Stimulated activated CD4-positive, alpha-beta T cell treated with anti-CD3 and anti-CD28 coated beads, TNF-alpha, amount 100 ng/mL, for 24 hours (primary cell): ENCODE measurements around the gene ADCY7.
A peak's percentile ranks its signal among the peaks of the same experiment; 100 is the strongest.
"Not testable (repeated sequence)": the region's sequence is repeated elsewhere in the genome, so short reads cannot be mapped to it uniquely, and the experiment has no call there.

Experiments
- DNase-seq, 3 experiments: peaks; one replicate each; pipeline ENCODE4 v3.0.0-alpha.2; 2020; ENCODE audit warnings: low read depth in 3 of 3

ADCY7 gene

GRCh38 chr16:50266337-50267091 is at the start of gene ADCY7:
Gene ADCY7 (plus strand): TSS chr16:50266551. CDS start chr16:50288180, 21,629 bp downstream.
- DNase-seq, result peak; percentile 69 to 88 (median 72)

DNA sequence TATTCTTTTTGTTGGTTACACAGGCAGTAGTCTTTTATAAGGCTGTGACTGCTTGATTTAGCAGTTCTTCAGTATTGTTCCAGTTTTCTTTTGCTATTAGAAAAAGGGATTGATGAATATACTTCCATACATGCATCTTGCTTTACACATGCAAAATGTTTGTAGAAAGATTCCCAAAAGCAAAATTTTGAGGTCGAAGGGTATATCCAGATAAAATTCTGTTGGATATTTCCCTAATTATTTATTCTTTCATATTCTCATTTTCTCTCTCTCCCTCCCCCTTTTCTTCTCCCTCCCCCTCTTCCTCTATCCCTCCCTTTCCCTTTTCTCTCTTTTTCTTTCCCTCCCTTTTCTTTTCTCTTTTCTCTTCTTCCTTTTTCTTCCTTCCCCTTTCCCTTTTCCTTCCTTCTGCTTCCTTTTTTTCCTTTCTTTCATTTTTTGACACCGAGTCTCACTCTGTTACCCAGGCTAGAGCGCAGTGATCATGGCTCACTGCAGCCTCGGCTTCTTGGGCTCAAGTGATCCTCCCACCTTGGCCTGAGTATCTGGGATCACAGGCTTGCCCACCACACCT is 46.9 kb upstream of the ADCY7 start:
- no peak for DNase-seq

DNA sequence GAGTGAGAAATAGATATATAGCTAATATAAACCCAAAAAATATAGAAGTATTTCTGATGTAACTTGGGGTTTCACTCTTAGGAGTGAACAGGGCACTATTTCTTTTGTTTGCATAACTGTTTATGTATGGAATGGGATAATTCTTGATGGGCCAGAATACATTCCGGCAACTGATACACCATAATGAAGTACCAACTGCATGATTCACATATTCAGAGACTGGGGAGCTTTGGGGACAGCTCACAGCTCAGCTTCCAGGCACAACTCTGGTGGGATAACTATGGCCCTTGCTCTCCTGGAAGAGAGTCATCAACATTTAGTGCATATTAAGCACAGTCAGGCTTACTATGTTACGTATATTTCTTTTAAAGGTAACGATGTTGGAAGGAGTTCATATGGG is 42.1 kb upstream of the ADCY7 start:
- no peak for DNase-seq

DNA sequence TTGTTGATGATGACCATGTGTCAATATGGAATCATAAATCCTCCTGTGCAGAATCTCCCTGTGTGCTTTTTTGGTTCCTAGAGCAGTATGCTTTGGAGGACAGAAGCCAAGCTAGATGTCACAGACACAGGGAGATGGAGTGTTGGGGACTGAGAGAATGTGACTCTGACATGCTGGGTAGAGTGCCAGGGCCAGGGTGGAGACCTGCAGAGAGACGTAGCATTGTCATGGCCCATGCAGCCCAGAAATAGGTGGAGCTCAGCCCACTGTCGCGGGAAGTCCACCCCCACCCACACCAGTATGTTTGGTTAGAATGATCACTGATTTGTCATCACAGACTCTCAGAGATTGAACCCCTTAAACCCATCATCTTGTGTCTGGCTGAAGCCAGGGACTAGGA is 39.2 kb upstream of the ADCY7 start:
- no peak for DNase-seq

- DNase-seq, result no peak
These were observed 38.7 kb upstream of the ADCY7 start for GRCh38 chr16:50227665-50228064.

DNA sequence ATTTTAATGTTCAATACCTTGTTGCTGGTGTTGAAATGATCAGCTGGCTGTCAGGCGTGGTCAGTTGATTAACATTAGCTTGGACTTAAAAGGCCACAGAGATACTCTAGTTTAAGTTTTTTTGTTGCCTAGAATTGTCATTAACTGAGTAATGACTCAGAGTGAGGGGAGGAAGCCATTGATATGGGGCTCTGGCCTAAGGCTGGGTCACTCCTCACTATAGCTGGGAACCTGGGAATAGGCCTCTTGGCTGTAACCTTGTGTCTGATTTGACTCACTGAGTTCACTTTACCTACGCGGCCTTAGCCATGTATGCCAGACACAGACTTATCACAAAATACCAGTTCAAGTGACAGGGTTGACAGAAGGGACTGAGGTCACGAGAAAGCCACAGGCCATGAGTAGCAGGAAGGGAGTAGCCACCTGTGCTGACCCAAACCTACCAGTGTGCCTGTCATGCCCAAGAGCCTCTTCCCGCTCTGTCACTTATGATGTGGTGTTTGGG is 37.9 kb upstream of the ADCY7 start:
- no peak for DNase-seq

DNA sequence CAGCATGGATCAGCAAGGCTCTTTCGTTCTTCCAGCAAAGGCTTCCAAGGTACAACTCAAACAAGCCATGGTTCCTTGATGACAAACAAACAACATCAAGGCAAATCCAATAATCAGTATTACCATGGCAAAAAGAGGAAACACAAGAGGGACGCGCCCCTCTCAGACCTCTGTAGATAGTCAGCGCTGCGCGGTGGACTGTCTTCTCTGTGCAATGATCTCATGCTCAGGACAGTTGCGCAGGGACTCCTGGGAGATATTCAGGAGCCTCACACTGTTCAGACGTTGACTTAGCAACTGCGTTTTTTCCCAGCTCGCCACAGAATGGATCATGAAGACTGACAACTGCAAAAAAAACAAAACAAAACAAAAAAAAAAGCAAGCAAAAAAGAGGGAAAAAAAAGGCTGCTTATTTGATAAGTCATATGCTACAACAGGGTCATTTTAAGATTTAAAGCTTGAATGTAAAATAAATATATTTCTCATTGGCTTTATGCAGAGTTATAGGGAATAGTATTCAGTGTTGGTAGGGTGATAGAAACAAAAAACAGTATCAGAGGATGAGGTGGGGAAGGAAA is 37.1 kb upstream of the ADCY7 start:
- DNase-seq, result no peak

GRCh38 chr16:50234771-50235556 is 31.4 kb upstream of the ADCY7 start:
- DNase-seq, result no peak

DNA sequence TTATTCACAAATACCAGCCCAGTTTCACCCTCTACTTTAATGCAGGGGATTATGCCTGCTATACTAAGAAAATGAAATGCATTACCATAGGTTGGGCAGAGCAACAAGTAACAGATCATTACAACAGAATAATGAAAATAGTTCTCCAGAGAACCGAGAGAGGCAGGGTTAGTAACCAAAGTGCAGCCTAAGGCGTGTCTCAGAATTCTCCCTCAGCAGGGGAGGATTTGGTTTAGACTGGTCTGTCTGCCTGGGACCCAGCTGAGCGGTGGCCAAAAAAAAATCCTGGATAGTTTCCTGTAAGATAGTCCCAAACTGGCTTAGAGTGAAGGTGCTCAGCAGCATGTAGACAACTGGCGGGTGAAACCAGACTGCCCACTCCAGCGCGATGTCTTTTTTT is 30.8 kb upstream of the ADCY7 start:
- no peak for DNase-seq

DNA sequence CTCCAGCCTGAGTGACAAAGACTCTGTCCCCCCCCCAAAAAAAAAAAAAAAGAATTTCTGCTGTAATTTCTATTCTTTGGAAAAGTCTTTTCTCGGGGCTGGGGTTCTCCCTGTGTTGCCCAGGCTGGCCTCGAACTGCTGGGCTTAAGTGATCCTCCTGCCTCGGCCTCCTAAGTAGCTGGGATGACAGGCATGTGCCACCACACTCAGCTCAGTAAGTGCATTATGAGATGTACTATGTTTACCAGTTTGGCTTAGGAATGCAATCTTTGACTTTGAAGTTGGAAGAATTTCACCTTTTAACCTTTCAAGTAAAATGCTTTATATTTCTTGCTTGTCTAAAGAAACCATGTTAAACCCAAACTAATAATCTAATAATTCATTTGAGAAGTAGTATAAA is 28.0 kb upstream of the ADCY7 start:
- DNase-seq, result no peak

- DNase-seq, result no peak
These were observed 27.5 kb upstream of the ADCY7 start for GRCh38 chr16:50238868-50239301.

GRCh38 chr16:50243024-50243423 is 23.3 kb upstream of the ADCY7 start:
- DNase-seq, result not testable (repeated sequence)

GRCh38 chr16:50244140-50244503 is 22.2 kb upstream of the ADCY7 start:
- no peak for DNase-seq

GRCh38 chr16:50244504-50245416 is 21.6 kb upstream of the ADCY7 start:
- DNase-seq, result no peak

DNA sequence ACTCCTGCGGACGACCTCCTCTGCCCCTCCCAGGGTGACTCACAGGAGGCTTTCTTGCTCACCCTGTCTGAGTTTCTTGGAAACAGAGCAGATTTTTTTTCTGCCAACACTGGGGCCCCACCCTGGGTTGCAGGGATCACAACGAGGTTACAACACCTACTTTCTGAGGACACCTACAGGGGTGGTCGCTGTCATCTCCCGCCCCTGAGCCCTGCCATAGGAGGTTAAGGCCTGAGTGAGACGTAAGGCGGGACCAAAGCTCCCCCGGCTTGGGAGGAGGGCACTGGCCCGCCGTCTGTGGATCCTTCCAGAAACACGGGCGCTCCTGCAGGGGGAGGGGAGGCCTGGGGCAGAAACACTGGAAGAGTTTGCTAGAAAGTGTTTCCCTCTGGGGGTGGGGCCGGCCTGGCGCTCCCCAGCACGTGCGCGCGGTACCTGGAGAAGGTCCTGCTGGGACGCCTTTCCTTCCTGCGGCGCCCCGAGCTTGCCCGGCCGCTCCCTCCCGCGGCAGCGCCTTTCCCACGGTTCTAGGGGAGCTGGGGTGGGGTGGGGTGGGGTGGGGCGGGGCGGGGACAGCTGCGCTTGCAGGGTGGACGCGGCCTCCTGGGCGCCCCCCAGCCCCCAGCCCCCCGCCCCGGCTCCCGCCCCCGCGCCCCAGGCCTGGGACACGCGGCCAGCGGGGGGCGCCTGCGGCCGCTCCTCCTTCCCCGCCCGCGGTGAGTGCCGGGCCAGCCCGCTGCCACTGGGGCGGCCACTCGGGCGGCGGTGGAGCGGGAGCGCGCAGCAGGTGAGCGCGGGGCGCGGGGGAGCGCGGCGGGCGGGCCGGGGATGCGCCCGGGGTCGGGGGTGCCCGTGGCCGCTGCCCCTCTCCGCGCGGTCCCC is 20.7 kb upstream of the ADCY7 start:
- DNase-seq, result peak in 2 of 3 experiments; percentile 43 to 62

GRCh38 chr16:50246299-50247122 is 19.8 kb upstream of the ADCY7 start:
- no peak for DNase-seq

DNA sequence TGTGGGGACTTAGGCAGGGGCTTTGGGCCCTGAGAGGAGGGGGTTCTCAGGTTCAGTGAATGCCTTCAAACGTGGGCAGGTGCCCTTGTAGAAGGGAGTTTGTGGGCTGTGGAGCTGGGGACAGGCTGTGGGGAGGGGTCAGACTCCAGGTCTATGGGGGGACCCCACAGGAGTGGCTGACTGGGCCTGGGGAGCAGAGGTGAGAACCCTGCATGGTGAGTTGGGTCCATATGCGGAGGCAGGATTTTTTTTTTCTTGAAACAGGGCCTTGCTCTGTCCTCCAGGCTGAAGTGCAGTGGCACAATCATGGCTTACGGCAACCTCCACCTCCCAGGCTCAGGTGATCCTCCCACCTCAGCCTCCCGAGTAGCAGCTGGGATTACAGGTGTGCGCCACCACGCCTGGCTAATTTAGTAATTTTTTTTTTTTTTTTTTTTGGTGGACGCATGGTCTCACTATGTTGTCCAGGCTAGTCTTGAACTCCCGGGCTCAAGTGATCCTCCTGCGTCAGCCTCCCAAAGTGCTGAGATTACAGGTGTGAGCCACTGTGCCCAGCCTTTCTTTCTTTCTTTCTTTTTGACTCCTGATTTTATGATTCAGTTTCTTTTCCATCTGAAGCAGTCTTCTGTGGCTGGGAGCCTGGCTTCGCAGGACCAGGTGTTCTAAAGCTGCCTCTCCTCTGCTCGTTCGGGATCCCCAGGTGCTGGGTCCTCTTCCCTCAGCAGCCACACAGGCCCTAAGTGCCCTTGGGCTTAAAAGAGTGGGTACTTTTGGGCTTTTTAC is 19.0 kb upstream of the ADCY7 start:
- no peak for DNase-seq

DNA sequence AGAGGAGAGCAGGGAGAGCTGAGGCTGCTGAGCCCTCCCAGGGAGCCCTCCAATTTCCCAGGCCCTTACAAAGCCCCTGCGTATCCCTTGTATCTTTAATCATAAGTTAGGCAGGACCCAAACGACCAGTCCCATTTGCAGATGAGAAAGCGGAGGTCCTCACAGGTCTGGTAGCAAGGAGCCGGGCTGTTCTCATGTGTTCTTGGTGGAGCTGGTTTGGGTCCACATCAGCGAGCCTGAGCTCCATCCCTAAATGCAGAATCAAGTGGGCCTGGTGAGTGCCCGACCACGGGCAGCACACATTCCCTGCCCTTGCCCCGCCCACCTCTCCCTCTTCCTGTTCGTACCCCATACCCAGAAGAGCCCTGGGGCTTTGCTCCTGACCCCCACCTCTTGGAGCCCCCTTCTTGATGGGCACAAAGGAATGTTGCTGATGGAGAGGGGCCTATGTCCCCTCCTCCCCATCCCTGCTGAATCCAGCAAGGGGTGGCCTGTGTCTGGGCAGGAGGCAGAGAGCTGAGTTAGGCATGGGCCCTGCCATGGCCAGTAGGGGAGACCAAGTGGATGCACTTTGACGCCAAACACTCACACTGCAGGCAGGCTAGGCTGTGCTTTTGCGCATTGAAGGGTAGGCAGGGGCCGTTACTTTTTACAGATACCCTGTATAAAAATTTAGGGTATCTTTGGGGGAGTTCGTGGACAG is 18.3 kb upstream of the ADCY7 start:
- no peak for DNase-seq
